Lower leg skin (tissue), 4 donors: ENCODE data around the gene NUDT17. TPM values are rescaled to one million over a fixed set of nuclear protein-coding genes. Genes with fewer than 3 reads are reported as not detected.

Source experiments
- DNase-seq, 2 donors: peaks; one replicate each; pipeline ENCODE4 v3.0.0-alpha.2; 2019; ENCODE audit warnings: low spot score in 2 of 2
- H3K4me3 ChIP-seq: fragments of 200-600 bp; sonication (generic); 2 replicates; pipeline ENCODE4 v1.5.1; 2017; ENCODE audit warnings: mild to moderate bottlenecking, low read depth; ENCODE audit not compliant: poor library complexity, severe bottlenecking
- CTCF ChIP-seq, 3 donors: fragments of 450-650 bp; IDR thresholded peaks; one replicate each; pipeline ENCODE4 v1.5.1; 2016; ENCODE audit warnings: antibody characterized with exemption in 3 of 3, mild to moderate bottlenecking in 3 of 3, moderate library complexity in 2 of 3
- POLR2A ChIP-seq, 2 donors: fragments of 450-650 bp; IDR thresholded peaks; one replicate each; pipeline ENCODE4 v1.6.1; 2016 to 2017; ENCODE audit warnings: antibody characterized with exemption in 2 of 2, mild to moderate bottlenecking in 1 of 2, moderate library complexity in 1 of 2
- WGBS, 2 donors: methylation state at CpG; one replicate each; pipeline ENCODE4 v1.1.5; 2018; 5-methylcytosine and 5-hydroxymethylcytosine counted together
- intact Hi-C: fragments of 100-400 bp; cut with DNase I; formaldehyde crosslinking; loops from one replicate; pipeline ENCODE4 v1.15.0; 2023; ENCODE audit warnings: low total_unique reads
- total RNA-seq, 4 donors: library from RNA; depleted of rRNA; stranded (reverse); fragments of >200 nt; gene quantifications; one replicate each; pipeline ENCODE4 v1.1.0, GENCODE V29; 2016

Gene NUDT17
- total RNA-seq, 4 donors from 2014 or later: 0.25 to 5.0 (median 2.5) TPM

DNA sequence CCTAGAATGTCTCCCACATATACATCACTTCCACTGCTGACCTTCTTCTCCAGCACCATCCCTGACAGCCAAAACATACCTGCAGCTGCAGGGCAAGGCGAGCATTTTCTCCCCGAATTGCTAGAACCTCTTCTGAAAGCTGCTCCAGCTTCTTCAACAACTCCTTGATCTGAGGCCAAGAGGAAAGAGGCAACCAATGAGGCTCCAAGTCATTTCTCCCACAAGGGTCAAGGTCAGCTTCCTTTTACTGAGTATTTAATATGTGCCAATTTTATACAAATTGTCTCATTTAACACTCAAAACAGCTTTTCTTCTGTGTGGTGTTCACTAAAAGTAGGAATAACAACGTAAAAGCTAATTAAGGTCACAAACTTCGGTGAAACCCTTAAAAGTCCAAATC, 22.8 kb downstream of the NUDT17 start:
- 86% methylated on average over 4 of the region's 4 CpGs for WGBS, 2 donors
- TF ChIP-seq CTCF (IDR thresholded peaks at IDR 0.05) (no peak), POLR2A (IDR thresholded peaks at IDR 0.05) (no peak)
- DNase-seq: no peak
- no peak overlapping the region for H3K4me3 ChIP-seq
- intact Hi-C loops: no loop called here

- 21 to 42% methylated on average over 42 to 47 of the region's 47 CpGs for WGBS, 2 donors
- peak overlapping the region; percentile 11 for H3K4me3 ChIP-seq
- DNase-seq: peak; percentile 59 to 95
- TF ChIP-seq CTCF (IDR thresholded peaks at IDR 0.05) (no peak), POLR2A (IDR thresholded peaks at IDR 0.05) (no peak)
- intact Hi-C loops: no loop called here
Measured at GRCh38 chr1:145871994-145872924, 26.8 kb downstream of the NUDT17 start.

DNA sequence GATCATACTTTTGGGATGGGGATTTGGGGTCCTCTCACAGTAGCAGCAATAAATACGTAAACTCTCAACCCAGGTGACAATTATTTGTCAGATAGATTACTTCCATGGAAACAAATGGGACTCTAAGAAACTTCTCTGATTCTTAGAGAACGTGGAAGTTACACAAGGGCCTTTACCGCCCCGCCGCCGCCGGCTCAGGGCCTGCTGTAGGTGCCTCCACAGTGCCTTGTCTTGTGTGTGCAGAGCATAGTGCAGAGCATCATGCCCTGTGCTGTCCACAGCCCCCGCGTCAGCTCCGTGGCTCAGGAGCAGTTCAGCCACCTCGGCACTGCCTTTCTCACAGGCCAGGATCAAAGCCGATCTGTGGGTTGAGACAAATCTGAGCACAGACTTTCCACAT, 29.2 kb downstream of the NUDT17 start:
- H3K4me3 ChIP-seq: no peak overlapping the region
- intact Hi-C loops: no loop called here
- TF ChIP-seq POLR2A (IDR thresholded peaks at IDR 0.05): no peak
- TF ChIP-seq CTCF (IDR thresholded peaks at IDR 0.05): no peak
- no peak for DNase-seq
- 95 to 98% methylated on average over 12 of the region's 12 CpGs for WGBS, 2 donors

- intact Hi-C loops: no loop called here
- 73 to 76% methylated on average over 7 of the region's 7 CpGs for WGBS, 2 donors
- no peak for DNase-seq
- TF ChIP-seq CTCF (IDR thresholded peaks at IDR 0.05) (no peak), POLR2A (IDR thresholded peaks at IDR 0.05) (no peak)
- H3K4me3 ChIP-seq: no peak overlapping the region
Measured at GRCh38 chr1:145877923-145878486, 32.6 kb downstream of the NUDT17 start.

DNA sequence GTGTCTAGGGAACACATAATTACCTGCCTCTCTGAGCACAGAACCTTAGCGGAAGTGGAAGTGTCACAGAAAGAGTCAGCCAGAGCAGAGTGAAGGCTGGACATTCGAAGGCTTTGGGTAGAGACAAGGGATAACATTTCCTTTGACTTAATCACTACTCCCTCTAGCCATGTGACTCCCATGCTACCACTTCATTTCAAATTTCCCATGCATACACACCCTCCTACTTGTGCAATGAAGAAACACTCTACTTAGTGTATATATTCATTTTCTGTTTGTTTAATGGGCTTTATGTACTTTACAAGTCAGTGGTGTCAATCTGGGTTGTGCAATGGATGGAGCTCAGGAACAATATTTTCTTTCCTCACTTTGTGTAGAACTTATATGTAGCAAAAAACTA, 33.3 kb downstream of the NUDT17 start:
- H3K4me3 ChIP-seq: no peak overlapping the region
- no peak for TF ChIP-seq CTCF (IDR thresholded peaks at IDR 0.05)
- no peak for TF ChIP-seq POLR2A (IDR thresholded peaks at IDR 0.05)
- 80 to 86% methylated on average over 2 of the region's 2 CpGs for WGBS, 2 donors
- no peak for DNase-seq
- intact Hi-C loops: no loop called here
